ENCODE results near the gene TRMT5. TPM values are rescaled to one million over a fixed set of nuclear protein-coding genes. Genes with fewer than 3 reads are reported as not detected.

TRMT5 gene
- total RNA-seq, 1 donor from 2014 or later: 11.3 TPM

DNA sequence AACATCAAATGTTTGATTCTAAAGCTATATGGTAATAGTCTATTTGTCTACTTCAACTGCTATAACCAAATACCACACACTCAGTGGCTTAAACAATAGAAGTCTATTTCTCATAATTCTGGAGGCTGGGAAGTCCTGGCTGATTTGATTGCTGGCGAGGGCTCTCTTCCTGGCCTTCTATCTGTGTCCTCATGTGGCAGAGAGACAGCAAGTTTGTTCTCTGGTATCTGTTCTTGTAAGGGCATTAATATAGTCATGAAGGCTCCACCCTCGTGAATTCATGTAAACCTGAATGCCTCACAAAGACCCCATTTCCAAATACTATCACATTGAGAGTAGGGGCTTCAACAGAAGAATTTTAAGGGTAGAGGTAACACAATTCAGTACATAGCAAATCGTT, 34.1 kb downstream of the TRMT5 start:
- Histone ChIP-seq H3K36me3 (no peaks in the 10 kb centered on the region), H3K4me1 (no peaks in the 10 kb centered on the region), H3K27me3 (no peaks in the 10 kb centered on the region), H3K4me3 (no peak overlapping the region), H3K9me3 (no peaks in the 10 kb centered on the region), H3K27ac (no peak overlapping the region)
- ATAC-seq (no peak), DNase-seq (no peak)
- intact Hi-C loops (cut with DNase I): no loop called here
- TF ChIP-seq, protein P1, sequence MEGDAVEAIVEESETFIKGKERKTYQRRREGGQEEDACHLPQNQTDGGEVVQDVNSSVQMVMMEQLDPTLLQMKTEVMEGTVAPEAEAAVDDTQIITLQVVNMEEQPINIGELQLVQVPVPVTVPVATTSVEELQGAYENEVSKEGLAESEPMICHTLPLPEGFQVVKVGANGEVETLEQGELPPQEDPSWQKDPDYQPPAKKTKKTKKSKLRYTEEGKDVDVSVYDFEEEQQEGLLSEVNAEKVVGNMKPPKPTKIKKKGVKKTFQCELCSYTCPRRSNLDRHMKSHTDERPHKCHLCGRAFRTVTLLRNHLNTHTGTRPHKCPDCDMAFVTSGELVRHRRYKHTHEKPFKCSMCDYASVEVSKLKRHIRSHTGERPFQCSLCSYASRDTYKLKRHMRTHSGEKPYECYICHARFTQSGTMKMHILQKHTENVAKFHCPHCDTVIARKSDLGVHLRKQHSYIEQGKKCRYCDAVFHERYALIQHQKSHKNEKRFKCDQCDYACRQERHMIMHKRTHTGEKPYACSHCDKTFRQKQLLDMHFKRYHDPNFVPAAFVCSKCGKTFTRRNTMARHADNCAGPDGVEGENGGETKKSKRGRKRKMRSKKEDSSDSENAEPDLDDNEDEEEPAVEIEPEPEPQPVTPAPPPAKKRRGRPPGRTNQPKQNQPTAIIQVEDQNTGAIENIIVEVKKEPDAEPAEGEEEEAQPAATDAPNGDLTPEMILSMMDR (IDR thresholded peaks at IDR 0.05): no peak

GRCh38 chr14:60945984-60946383, 34.9 kb downstream of the TRMT5 start:
- ATAC-seq (no peak), DNase-seq (no peak)
- Histone ChIP-seq H3K4me1 (no peaks in the 10 kb centered on the region), H3K36me3 (no peaks in the 10 kb centered on the region), H3K27me3 (no peaks in the 10 kb centered on the region), H3K4me3 (no peak overlapping the region), H3K9me3 (no peaks in the 10 kb centered on the region), H3K27ac (no peak overlapping the region)
- TF ChIP-seq, protein P1 (IDR thresholded peaks at IDR 0.05): no peak
- intact Hi-C loops (cut with DNase I): no loop called here

DNA sequence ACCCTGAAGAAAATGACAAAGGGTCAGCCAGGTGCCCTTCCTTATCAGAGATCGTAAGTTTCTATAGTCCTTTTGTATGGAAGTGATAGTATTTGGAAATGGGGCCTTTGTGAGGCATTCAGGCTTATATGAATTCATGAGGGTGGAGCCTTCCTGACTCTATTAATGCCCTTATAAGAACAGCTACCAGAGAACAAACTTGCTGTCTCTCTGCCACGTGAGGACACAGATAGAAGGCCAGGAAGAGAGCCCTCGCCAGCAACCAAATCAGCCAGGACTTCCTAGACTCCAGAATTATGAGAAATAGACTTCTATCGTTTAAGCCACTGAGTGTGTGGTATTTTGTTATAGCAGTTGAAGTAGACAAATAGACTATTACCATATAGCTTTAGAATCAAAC, 36.7 kb downstream of the TRMT5 start:
- no peaks in the 10 kb centered on the region for H3K36me3 ChIP-seq
- no peak for DNase-seq
- intact Hi-C loops (cut with DNase I): no loop called here
- H3K27me3 ChIP-seq: no peaks in the 10 kb centered on the region
- no peak overlapping the region for H3K4me3 ChIP-seq
- ATAC-seq: no peak
- H3K4me1 ChIP-seq: no peaks in the 10 kb centered on the region
- TF ChIP-seq, protein P1 (IDR thresholded peaks at IDR 0.05): no peak
- H3K9me3 ChIP-seq: no peaks in the 10 kb centered on the region
- H3K27ac ChIP-seq: no peak overlapping the region

DNA sequence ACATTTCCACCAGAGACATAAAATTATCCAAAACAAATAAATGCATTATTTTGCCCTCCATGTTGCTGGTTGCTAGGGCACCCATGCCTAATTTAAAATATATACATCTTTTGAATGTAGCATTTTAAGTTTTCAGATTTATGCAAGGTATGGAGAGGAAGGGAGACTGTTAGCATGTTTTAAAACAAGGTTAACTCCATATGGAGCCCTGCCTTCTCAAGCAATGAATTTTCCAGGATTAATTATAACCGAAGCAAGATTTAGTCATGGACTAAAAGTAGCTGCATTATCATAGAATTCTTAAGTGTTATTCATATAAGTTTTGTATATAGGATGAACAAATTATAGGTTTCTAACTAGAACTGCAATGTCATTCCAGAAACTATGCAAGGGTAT, 37.2 kb downstream of the TRMT5 start:
- DNase-seq (no peak), ATAC-seq (no peak)
- Histone ChIP-seq H3K4me1 (no peaks in the 10 kb centered on the region), H3K9me3 (no peaks in the 10 kb centered on the region), H3K27me3 (no peaks in the 10 kb centered on the region), H3K27ac (no peak overlapping the region), H3K4me3 (no peak overlapping the region), H3K36me3 (no peaks in the 10 kb centered on the region)
- intact Hi-C loops (cut with DNase I): no loop called here
- TF ChIP-seq, protein P1 (IDR thresholded peaks at IDR 0.05): no peak

- H3K27ac ChIP-seq: no peak overlapping the region
- no peaks in the 10 kb centered on the region for H3K9me3 ChIP-seq
- H3K4me1 ChIP-seq: no peaks in the 10 kb centered on the region
- no peaks in the 10 kb centered on the region for H3K36me3 ChIP-seq
- H3K4me3 ChIP-seq: no peak overlapping the region
- no peak for DNase-seq
- intact Hi-C loops (cut with DNase I): no loop called here
- ATAC-seq: no peak
- H3K27me3 ChIP-seq: no peaks in the 10 kb centered on the region
- TF ChIP-seq, protein P1 (IDR thresholded peaks at IDR 0.05): no peak
These were observed 45.6 kb downstream of the TRMT5 start for GRCh38 chr14:60935319-60935718.
